A673 (cell line): ENCODE measurements around the gene UBA1. TPM values are rescaled to one million over a fixed set of nuclear protein-coding genes. Genes with fewer than 3 reads are reported as not detected.

Source experiments
- BruUV-seq: library from RNA; stranded (reverse); fragments of 400-500 nt; replicated peaks from 2 replicates; lab custom pipeline; 2021; lab: Mats Ljungman, UMichigan
- CTCF ChIA-PET: fragments of 300-600 bp; sonication (Branson Sonifier 250); formaldehyde crosslinking; loops from one replicate; lab custom pipeline; 2022; ENCODE audit warnings: antibody characterized with exemption; lab: Charles Lee
- POLR2A ChIA-PET: fragments of 300-600 bp; sonication (Branson Sonifier 250); formaldehyde crosslinking; loops from one replicate; lab custom pipeline; 2022; ENCODE audit warnings: antibody characterized with exemption; ENCODE audit not compliant: low non-redundant PET; lab: Charles Lee
- DNase-seq: peaks from one replicate; pipeline ENCODE4 v3.0.0-alpha.2; 2015; ENCODE audit warnings: low spot score
- H3K27ac ChIP-seq: fragments of 200-600 bp; sonication (generic); 2 replicates; pipeline ENCODE4 v1.5.1; 2016; ENCODE audit warnings: mixed run types, low read depth, mild to moderate bottlenecking, mixed read lengths, antibody characterized with exemption, low read length; ENCODE audit not compliant: poor library complexity, severe bottlenecking
- H3K27me3 ChIP-seq: fragments of 200-600 bp; sonication (generic); replicated peaks from 2 replicates; pipeline ENCODE4 v1.6.1; 2017; ENCODE audit warnings: mixed run types, low read depth, mild to moderate bottlenecking, mixed read lengths, antibody characterized with exemption, low read length; ENCODE audit not compliant: insufficient read depth, poor library complexity
- H3K36me3 ChIP-seq: fragments of 200-600 bp; sonication (generic); 2 replicates; pipeline ENCODE4 v1.6.1; 2016; ENCODE audit warnings: mixed run types, mild to moderate bottlenecking, mixed read lengths, antibody characterized with exemption, low read length; ENCODE audit not compliant: insufficient read depth, poor library complexity, severe bottlenecking
- H3K4me1 ChIP-seq: fragments of 200-600 bp; sonication (generic); 2 replicates; pipeline ENCODE4 v1.6.1; 2017; ENCODE audit warnings: mixed run types, mild to moderate bottlenecking, mixed read lengths, antibody characterized with exemption, low read length; ENCODE audit not compliant: insufficient read depth, poor library complexity, severe bottlenecking
- H3K4me3 ChIP-seq: fragments of 200-600 bp; sonication (generic); 2 replicates; pipeline ENCODE4 v1.5.1; 2016; ENCODE audit warnings: low read depth, mixed run types, mild to moderate bottlenecking, mixed read lengths, low read length; ENCODE audit not compliant: poor library complexity, severe bottlenecking
- H3K9me3 ChIP-seq: fragments of 200-600 bp; sonication (generic); 2 replicates; pipeline ENCODE4 v1.6.1; 2016; ENCODE audit warnings: mixed run types, low read depth, mild to moderate bottlenecking, mixed read lengths, antibody characterized with exemption, low read length; ENCODE audit not compliant: poor library complexity, severe bottlenecking
- CTCF ChIP-seq: fragments of 300-800, 200-600 bp; sonication (generic); conservative IDR thresholded peaks from 2 replicates; pipeline ENCODE4 v1.5.1; 2017; ENCODE audit warnings: low read depth, mild to moderate bottlenecking, antibody characterized with exemption, low read length, moderate library complexity, mixed read lengths
- EZH2 ChIP-seq: fragments of 200-600 bp; sonication (generic); IDR thresholded peaks from 2 replicates; pipeline ENCODE4 v1.6.1; 2017; ENCODE audit warnings: borderline replicate concordance, low read depth, mild to moderate bottlenecking, mixed read lengths, antibody characterized with exemption, low read length; ENCODE audit not compliant: poor library complexity, severe bottlenecking
- intact Hi-C: fragments of 100-400 bp; cut with micrococcal nuclease; formaldehyde crosslinking; loops from one replicate; pipeline ENCODE4 v1.10.0; 2022; ENCODE audit not compliant: unreplicated experiment
- total RNA-seq: library from RNA; stranded (reverse); gene quantifications from 2 replicates; pipeline ENCODE4 v1.2.3, GENCODE V29; 2021

The UBA1 gene
- total RNA-seq, 1 experiment from 2014 or later, result 413 TPM

- ChIA-PET POLR2A (no interaction called here), CTCF (no interaction called here)
- no TSS peak for BruUV-seq
- H3K27ac ChIP-seq, result no peak overlapping the region
- peaks cover 53% of the 10 kb centered on the region for H3K36me3 ChIP-seq
- no peak overlapping the region for H3K4me3 ChIP-seq
- H3K27me3 ChIP-seq, result no peaks in the 10 kb centered on the region
- H3K9me3 ChIP-seq, result no peaks in the 10 kb centered on the region
- TF ChIP-seq CTCF, result no peak
- no peak for TF ChIP-seq EZH2
- intact Hi-C loops, result no loop called here
- no peak for DNase-seq
- no peaks in the 10 kb centered on the region for H3K4me1 ChIP-seq
These were observed 15.3 kb upstream of the UBA1 start for GRCh38 chrX:47178337-47178736.

GRCh38 chrX:47179221-47179927, 14.3 kb upstream of the UBA1 start:
- H3K36me3 ChIP-seq, result peaks cover 48% of the 10 kb centered on the region
- H3K4me3 ChIP-seq, result no peak overlapping the region
- H3K27ac ChIP-seq, result no peak overlapping the region
- POLR2A ChIA-PET, result no interaction called here
- intact Hi-C loops, result no loop called here
- BruUV-seq, result no TSS peak
- H3K4me1 ChIP-seq, result no peaks in the 10 kb centered on the region
- no peaks in the 10 kb centered on the region for H3K9me3 ChIP-seq
- no peak for TF ChIP-seq CTCF
- no peak for TF ChIP-seq EZH2
- no peaks in the 10 kb centered on the region for H3K27me3 ChIP-seq
- no peak for DNase-seq
- CTCF ChIA-PET, result no interaction called here

GRCh38 chrX:47179928-47180255, 13.7 kb upstream of the UBA1 start:
- POLR2A ChIA-PET, result no interaction called here
- Histone ChIP-seq H3K27ac (no peak overlapping the region), H3K9me3 (no peaks in the 10 kb centered on the region), H3K4me1 (no peaks in the 10 kb centered on the region), H3K36me3 (peaks cover 46% of the 10 kb centered on the region), H3K4me3 (no peak overlapping the region), H3K27me3 (no peaks in the 10 kb centered on the region)
- no TSS peak for BruUV-seq
- no peak for DNase-seq
- CTCF ChIA-PET, result no interaction called here
- TF ChIP-seq EZH2 (no peak), CTCF (no peak)
- intact Hi-C loops, result no loop called here
